ENCODE data around the gene SQSTM1.
"Not testable (repeated sequence)": the region's sequence is repeated elsewhere in the genome, so short reads cannot be mapped to it uniquely, and the experiment has no call there.

SQSTM1 gene

GRCh38 chr5:179860301-179860700, 39.6 kb downstream of the SQSTM1 start:
- DNase-seq, result no peak

GRCh38 chr5:179862296-179862695, 41.6 kb downstream of the SQSTM1 start:
- DNase-seq, result no peak

DNA sequence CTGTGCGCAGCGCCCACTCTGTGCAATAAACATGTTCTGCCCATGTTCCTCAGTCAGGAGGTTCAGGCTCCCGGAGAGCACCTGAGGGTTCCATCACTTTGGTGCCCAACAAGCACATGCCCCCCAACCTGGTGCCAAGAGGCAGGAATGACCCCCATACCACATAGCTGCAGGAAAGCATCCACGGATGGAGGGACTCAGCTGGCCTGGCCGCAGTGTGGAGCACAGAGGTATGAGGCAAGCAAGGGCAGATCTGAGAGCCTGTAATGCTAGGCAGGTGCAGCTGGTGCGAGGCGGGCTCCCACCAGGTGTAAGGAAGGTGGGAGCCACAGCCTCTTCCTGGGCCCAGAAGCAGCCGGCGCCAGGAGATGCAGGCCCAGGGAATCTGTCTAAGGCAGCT, 42.2 kb downstream of the SQSTM1 start:
- DNase-seq, result no peak

DNA sequence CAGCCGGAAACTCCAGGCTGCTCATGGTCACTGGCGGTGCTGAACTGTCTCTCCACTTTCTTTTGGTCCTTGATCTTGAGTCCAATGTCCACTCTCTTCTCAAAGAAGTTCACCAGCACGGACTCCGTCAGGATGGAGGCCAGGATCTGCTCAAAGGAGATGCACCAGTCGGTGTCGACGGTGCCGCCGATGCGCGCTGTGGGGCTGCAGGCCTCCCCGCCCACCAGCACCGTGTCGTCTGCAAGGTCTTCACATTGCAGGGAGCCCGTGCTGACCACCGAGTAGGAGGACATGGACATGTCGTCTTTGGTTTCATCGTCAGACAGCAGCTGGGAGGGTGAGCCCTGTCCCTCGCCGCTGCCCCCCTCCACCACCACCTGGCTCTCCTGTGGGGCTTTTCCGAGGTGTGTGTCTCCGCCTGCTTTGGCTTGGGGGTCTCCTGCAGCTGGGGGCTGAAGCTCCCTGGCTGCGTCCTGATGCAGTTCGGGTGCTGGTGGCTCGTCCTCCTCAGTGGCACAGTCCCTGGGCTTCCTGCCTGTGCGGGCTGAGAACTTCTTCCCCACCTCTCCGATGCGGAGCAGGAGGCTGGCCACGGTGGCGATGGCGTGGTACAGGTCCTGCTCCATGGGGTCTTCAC, 42.9 kb downstream of the SQSTM1 start:
- DNase-seq, result no peak

DNA sequence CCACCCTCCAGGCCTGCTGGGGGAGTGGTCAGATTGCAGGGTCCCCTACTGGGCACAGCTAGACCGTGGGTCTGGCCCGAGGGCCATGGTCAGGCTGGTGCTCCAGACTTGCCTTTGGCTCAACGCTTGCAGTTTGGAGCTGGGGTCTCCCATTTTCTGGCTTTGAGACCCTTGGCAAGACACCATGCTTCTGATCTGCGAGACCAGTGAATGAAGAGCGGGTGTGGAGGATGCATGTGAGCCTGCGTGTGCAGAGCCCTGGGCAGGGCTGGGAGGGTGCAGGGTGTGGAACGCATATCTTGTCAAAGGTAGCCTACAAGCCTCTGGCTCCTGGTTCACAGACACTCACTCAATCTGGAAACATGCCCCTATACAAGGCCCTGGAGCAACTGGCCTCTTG, 44.0 kb downstream of the SQSTM1 start:
- no peak for DNase-seq

- no peak for DNase-seq
Observed at GRCh38 chr5:179865491-179866240, 45.0 kb downstream of the SQSTM1 start.

GRCh38 chr5:179866241-179867078, 45.8 kb downstream of the SQSTM1 start:
- no peak for DNase-seq

- no peak for DNase-seq
Observed at GRCh38 chr5:179867079-179867465, 46.4 kb downstream of the SQSTM1 start.

GRCh38 chr5:179867476-179867875, 46.8 kb downstream of the SQSTM1 start:
- no peak for DNase-seq

GRCh38 chr5:179868541-179868940, 47.8 kb downstream of the SQSTM1 start:
- DNase-seq, result no peak

GRCh38 chr5:179869101-179869500, 48.4 kb downstream of the SQSTM1 start:
- no peak for DNase-seq

- DNase-seq, result no peak
Observed at GRCh38 chr5:179869641-179870402, 49.1 kb downstream of the SQSTM1 start.

DNA sequence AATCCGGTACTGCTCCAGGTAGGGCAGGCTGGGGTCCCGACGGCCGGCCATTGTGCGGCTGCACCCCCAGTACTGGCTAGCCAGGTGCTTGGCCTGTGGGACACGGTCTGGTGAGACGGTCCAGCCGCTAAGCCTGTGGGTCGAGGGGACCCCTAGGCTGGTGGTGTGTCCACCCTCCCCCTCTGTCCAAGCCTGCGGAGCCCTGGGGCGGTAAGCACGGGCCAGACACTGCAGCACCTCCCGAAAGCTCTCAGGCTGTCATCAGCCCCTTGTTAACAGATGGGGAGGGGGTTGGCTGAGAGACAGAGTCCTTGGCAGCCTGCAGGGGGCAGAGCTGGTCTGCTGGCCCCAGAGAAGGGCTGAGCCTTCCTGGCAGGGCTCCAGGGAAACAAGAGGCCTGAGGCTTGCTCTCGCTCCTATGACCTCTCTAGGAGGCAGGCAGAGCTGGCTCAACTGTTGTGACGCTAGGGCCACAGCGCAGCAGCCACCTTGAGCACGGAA, 49.7 kb downstream of the SQSTM1 start:
- DNase-seq, result peak; percentile 68

DNA sequence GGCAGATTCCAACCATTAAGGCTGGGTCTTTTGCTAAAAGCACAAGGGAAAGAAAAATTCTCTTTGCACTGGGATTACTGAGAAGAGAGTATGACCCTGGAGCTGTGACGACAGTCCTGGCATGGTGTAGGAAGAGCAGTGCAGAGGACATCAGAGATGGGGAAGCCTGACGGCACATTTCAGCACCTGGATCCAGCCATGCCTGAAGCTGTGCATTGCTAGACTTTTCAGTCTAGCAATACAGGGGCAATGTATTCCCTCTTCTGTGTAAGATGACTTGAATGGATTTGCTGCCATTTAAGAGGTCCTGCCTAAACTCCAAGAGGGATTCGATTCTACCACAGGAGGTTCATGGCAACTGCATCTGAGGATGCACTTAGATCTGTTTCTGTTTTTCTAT, 50.2 kb downstream of the SQSTM1 start:
- DNase-seq, result no peak

- not testable (repeated sequence) for DNase-seq
Observed at GRCh38 chr5:179871533-179871932, 50.8 kb downstream of the SQSTM1 start.

DNA sequence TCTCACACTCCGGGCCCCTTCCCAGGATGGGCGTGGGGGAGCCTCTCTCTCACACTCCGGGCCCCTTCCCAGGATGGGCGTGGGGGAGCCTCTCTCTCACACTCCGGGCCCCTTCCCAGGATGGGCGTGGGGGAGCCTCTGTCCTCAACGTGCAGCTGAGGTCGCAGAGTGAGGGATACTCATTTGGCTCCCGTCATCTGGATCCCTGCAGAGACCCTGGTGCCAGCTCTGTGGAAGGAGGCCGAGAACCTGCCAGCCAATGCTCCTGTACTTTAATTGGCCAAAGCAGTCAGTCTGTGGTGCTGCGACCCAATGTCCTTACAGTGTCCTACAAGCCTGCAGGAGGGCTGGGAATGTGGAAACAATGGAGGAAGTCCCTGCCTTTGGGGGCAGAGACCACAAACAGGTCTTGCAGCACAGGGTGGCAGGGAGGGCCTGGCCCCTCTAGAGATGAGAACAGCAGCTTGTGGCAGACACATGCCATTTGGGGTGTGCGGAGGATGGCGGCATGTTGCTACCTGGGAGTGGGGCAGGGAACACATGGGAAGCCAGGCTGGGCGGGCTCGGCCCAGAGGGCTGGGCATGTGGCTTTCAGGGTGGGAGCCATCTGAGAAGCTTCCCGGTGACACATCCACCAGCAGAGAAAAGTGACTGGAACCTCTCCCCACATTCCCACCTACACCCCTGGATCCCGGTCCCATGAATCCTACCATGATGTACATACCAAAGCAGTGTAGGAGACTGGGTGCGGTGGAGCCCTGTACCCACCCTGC, 51.5 kb downstream of the SQSTM1 start:
- DNase-seq, result no peak

DNA sequence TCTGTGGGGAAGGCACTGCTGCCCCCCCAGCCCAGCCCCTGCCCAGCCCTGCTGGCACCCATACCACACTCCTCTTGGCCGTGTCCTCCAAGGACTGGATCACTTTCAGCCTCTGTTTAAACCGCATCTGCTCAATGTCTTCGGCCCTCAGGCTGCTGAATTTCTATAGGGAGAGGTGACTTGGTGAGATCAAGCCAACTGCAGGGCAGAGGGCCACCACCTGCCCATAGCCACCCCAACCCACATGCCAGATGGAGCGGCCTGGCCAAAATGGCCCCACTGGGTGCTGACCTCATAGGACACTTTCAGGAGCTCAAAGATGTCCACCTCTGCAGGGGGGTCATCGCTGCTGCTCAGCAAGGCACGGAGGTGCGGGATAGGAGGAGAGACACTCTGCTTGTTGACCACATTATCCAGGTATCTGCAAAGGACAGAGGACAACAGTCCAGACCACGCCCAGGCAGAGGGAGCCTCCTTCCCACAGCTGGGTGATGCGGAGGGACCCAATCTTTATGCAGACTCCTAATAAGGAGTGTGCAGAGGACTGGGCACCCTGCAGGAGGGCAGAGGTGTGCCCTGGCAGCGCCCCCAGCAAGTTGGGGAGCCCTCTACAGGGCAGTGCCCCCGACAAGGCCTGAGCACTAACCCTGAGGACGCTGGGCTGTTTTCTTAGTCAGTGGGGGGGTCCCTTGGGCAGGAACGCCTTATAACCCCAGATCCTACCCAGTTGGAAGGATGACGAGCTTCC, 52.3 kb downstream of the SQSTM1 start:
- DNase-seq, result no peak

- DNase-seq, result no peak
Observed at GRCh38 chr5:179873588-179874110, 52.9 kb downstream of the SQSTM1 start.

DNA sequence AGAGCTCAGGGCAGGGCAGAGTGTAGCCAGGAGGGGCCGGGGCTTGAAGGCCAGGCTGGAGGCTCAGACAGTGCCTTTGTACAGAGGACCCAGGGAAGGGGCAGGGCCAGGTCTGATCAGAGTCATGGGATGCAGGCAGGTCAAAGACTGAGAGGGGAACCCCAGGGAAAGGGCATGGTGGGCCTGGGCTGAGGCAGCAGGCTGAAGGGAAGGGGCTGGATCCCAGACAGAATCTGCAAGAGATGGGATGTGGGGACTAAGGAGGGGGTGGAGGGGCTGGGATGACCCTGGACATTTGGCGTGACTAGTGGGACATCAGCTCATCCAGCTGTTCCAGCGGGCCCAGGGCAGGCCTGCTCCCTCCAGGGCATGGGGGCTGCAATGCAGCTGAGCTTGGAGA, 53.4 kb downstream of the SQSTM1 start:
- DNase-seq, result no peak

DNA sequence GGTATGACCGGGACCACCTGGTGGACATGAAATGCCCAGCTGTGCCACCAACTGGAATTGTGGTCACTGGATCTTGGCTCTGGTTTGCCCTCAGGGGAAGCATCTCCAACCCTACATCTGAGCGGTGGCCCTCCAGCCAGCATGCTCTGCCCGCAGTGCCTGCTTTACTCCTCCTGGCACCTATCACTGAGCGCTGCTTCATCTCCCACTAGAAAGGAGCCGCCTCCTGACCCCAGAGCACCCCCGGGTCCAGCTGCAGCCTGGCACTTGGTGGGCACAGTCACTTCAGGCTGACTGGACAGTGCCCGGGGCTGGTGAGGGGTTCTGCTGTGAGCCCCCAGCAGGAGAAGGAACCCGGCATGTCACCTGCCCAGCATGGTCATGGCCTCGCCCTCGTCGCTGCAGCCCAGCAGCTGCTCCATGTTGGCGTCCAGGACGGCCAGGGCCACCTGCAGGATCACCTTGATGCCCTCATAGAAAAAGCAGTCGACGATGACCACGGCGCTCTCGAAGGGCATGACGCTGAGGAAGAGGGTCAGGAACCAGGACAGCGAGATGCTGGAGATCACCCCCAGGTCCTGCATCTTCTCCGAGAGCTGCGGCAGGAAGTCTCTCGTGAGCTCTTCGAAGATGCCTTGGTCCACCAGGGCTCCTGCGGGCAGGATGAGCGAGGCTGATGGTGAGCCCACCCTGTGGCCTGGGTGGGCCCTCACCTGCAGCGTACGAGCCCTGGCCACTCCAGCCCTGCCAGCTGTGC, 54.0 kb downstream of the SQSTM1 start:
- no peak for DNase-seq

Measured in NCI-H2029 (cell line).